H1 (cell line): Measurements from ENCODE around the gene MYO18A. TPM values are rescaled to one million over a fixed set of nuclear protein-coding genes. Genes with fewer than 3 reads are reported as not detected.

Source experiments
- CTCF ChIA-PET: fragments of 300-600 bp; sonication (Branson Sonifier 250); formaldehyde crosslinking; loops from one replicate; lab custom pipeline; 2021; ENCODE audit not compliant: partially characterized antibody; lab: Charles Lee
- POLR2A ChIA-PET: fragments of 300-600 bp; sonication (Branson Sonifier 250); formaldehyde crosslinking; loops from one replicate; lab custom pipeline; 2021; ENCODE audit warnings: inconsistent platforms; ENCODE audit not compliant: partially characterized antibody; lab: Charles Lee
- DNase-seq, 2 experiments: peaks; one replicate each; pipeline versions ENCODE4 v3.0.0 to v3.0.0-alpha.2; 2010 to 2022; ENCODE audit warnings: low spot score in 2 of 2, low read depth in 1 of 2, mixed read lengths in 1 of 2
- FAIRE-seq: peaks from 2 replicates; lab custom pipeline; 2011; peaks lifted over from hg19 to GRCh38; lab: Jason Lieb, UNC
- H2AFZ ChIP-seq: 2 replicates; pipeline ENCODE4 v1.8.1; 2012; ENCODE audit warnings: low read length, inconsistent platforms
- H2AK5ac ChIP-seq: 2 replicates; pipeline ENCODE4 v1.6.1; 2013; ENCODE audit warnings: low read depth, low read length
- H2BK120ac ChIP-seq: replicated peaks from 2 replicates; pipeline ENCODE3; 2013; ENCODE audit warnings: low read depth, low read length, inconsistent platforms
- H2BK12ac ChIP-seq: 2 replicates; pipeline ENCODE4 v1.6.1; 2013; ENCODE audit warnings: low read depth, low read length
- H2BK15ac ChIP-seq: 2 replicates; pipeline ENCODE4 v1.6.1; 2013; ENCODE audit warnings: low read length
- H2BK20ac ChIP-seq: 2 replicates; pipeline ENCODE4 v1.6.1; 2013; ENCODE audit warnings: low read length
- H2BK5ac ChIP-seq: 2 replicates; pipeline ENCODE4 v1.6.1; 2013; ENCODE audit warnings: low read depth, low read length
- H3K14ac ChIP-seq: 2 replicates; pipeline ENCODE4 v1.6.1; 2013; ENCODE audit warnings: inconsistent platforms; ENCODE audit not compliant: insufficient read length
- H3K18ac ChIP-seq: 2 replicates; pipeline ENCODE4 v1.6.1; 2013; ENCODE audit warnings: low read length; ENCODE audit errors: extremely low read depth
- H3K23ac ChIP-seq: 2 replicates; pipeline ENCODE4 v1.6.1; 2013; ENCODE audit warnings: inconsistent platforms; ENCODE audit not compliant: insufficient read length
- H3K23me2 ChIP-seq: 2 replicates; pipeline ENCODE4 v1.6.1; 2013; ENCODE audit warnings: low read depth, low read length
- H3K27ac ChIP-seq: 2 replicates; pipeline ENCODE4 v1.6.1; 2011; ENCODE audit warnings: low read depth, low read length, inconsistent platforms
- H3K27me3 ChIP-seq, 4 experiments: replicated peaks in 1 of 4; 1 replicate in 1 of 4; 2 replicates in 3 of 4; pipeline versions ENCODE4 v1.6.1 to v1.8.1; 2011 to 2013; ENCODE audit warnings: low read length in 3 of 4, mild to moderate bottlenecking in 3 of 4, inconsistent platforms in 2 of 4, mixed read lengths in 2 of 4, moderate library complexity in 1 of 4; ENCODE audit not compliant: control insufficient read depth in 3 of 4, insufficient read depth in 3 of 4; ENCODE audit errors: extremely low read depth in 1 of 4
- H3K36me3 ChIP-seq, 4 experiments: 2 replicates each; pipeline versions ENCODE4 v1.6.1 to v1.8.1; 2011 to 2013; ENCODE audit warnings: mild to moderate bottlenecking in 4 of 4, low read length in 3 of 4, moderate library complexity in 2 of 4, control low read depth in 1 of 4, inconsistent platforms in 1 of 4; ENCODE audit not compliant: insufficient read depth in 4 of 4, control insufficient read depth in 2 of 4
- H3K4ac ChIP-seq: replicated peaks from 2 replicates; pipeline ENCODE3; 2013; ENCODE audit warnings: low read length, low read depth, mixed read lengths, inconsistent platforms; ENCODE audit not compliant: insufficient read length
- H3K4me1 ChIP-seq, 4 experiments: replicated peaks in 1 of 4; 1 replicate in 1 of 4; 2 replicates in 3 of 4; pipeline versions ENCODE4 v1.6.1 to v1.8.1; 2011 to 2013; ENCODE audit warnings: low read length in 3 of 4, inconsistent platforms in 2 of 4, mixed read lengths in 1 of 4; ENCODE audit not compliant: insufficient read depth in 4 of 4, control insufficient read depth in 3 of 4
- H3K4me2 ChIP-seq, 2 experiments: 2 replicates each; pipeline versions ENCODE4 v1.6.1 to v1.8.1; 2011 to 2013; ENCODE audit warnings: low read depth in 2 of 2, low read length in 2 of 2, control low read depth in 1 of 2, inconsistent platforms in 1 of 2, mild to moderate bottlenecking in 1 of 2; ENCODE audit not compliant: insufficient read depth in 1 of 2
- H3K4me3 ChIP-seq, 4 experiments: fragments of 200-600, 300-600 bp in 1 of 4; sonication (generic), shearing (Covaris generic), sonication (Bioruptor Twin) in 1 of 4; 2 replicates each; pipeline versions ENCODE4 v1.5.1 to v1.8.1; 2011 to 2016; ENCODE audit warnings: low read length in 4 of 4, low read depth in 3 of 4, control low read depth in 2 of 4, inconsistent platforms in 2 of 4, mild to moderate bottlenecking in 2 of 4, mixed read lengths in 1 of 4, moderate library complexity in 1 of 4; ENCODE audit not compliant: insufficient read depth in 2 of 4; ENCODE audit errors: extremely low read depth in 1 of 4
- H3K56ac ChIP-seq: replicated peaks from 2 replicates; pipeline ENCODE3; 2013; ENCODE audit warnings: low read depth, mild to moderate bottlenecking, mixed read lengths, low read length, inconsistent platforms; ENCODE audit not compliant: insufficient read length
- H3K79me1 ChIP-seq: 2 replicates; pipeline ENCODE4 v1.6.1; 2013; ENCODE audit warnings: low read depth, low read length, control low read depth
- H3K79me2 ChIP-seq, 2 experiments: 2 replicates each; pipeline versions ENCODE4 v1.6.1 to v1.8.1; 2012 to 2013; ENCODE audit warnings: low read length in 2 of 2, mild to moderate bottlenecking in 2 of 2, inconsistent platforms in 1 of 2; ENCODE audit not compliant: insufficient read depth in 2 of 2, control insufficient read depth in 1 of 2
- H3K9ac ChIP-seq, 4 experiments: replicated peaks in 1 of 4; 1 replicate in 1 of 4; 2 replicates in 3 of 4; pipeline versions ENCODE4 v1.6.1 to v1.8.1; 2011 to 2013; ENCODE audit warnings: low read depth in 3 of 4, low read length in 3 of 4, control low read depth in 2 of 4, mild to moderate bottlenecking in 2 of 4, moderate library complexity in 2 of 4, inconsistent platforms in 1 of 4; ENCODE audit errors: extremely low read depth in 1 of 4
- H3K9me3 ChIP-seq, 2 experiments: 2 replicates each; pipeline versions ENCODE4 v1.6.1 to v1.8.1; 2012 to 2013; ENCODE audit warnings: mild to moderate bottlenecking in 2 of 2, moderate library complexity in 2 of 2, control low read depth in 1 of 2, inconsistent platforms in 1 of 2, low read depth in 1 of 2, low read length in 1 of 2, mixed read lengths in 1 of 2; ENCODE audit not compliant: insufficient read depth in 2 of 2
- H4K20me1 ChIP-seq, 2 experiments: replicated peaks in 1 of 2; 2 replicates each; pipeline versions ENCODE3 to v1.8.1; 2011 to 2013; ENCODE audit warnings: inconsistent platforms in 2 of 2, low read length in 2 of 2, mild to moderate bottlenecking in 1 of 2; ENCODE audit not compliant: insufficient read depth in 2 of 2, control insufficient read depth in 1 of 2
- H4K5ac ChIP-seq: 2 replicates; pipeline ENCODE4 v1.6.1; 2013; ENCODE audit warnings: low read length, low read depth, mixed read lengths, inconsistent platforms; ENCODE audit not compliant: insufficient read length
- H4K8ac ChIP-seq: 2 replicates; pipeline ENCODE4 v1.8.0; 2013; ENCODE audit warnings: mild to moderate bottlenecking, moderate library complexity, low read length, inconsistent platforms; ENCODE audit not compliant: insufficient read depth; ENCODE audit errors: extremely low read depth
- H4K91ac ChIP-seq: replicated peaks from 2 replicates; pipeline ENCODE3; 2013; ENCODE audit warnings: low read length, mixed read lengths, inconsistent platforms; ENCODE audit not compliant: insufficient read length
- CEBPB ChIP-seq: IDR thresholded peaks from 2 replicates; pipeline ENCODE4 v1.6.1; 2012; ENCODE audit warnings: low read depth, low read length
- GTF2F1 ChIP-seq: IDR thresholded peaks from 2 replicates; pipeline ENCODE4 v1.6.1; 2012; ENCODE audit warnings: low read depth, low read length, improper control_type of control experiment, borderline replicate concordance
- JUND ChIP-seq: IDR thresholded peaks from 2 replicates; pipeline ENCODE4 v1.6.1; 2011; ENCODE audit warnings: mild to moderate bottlenecking, improper control_type of control experiment, low read length
- KDM4A ChIP-seq: IDR thresholded peaks from one replicate; pipeline ENCODE4 v1.7.1; 2012; ENCODE audit warnings: low read depth, mild to moderate bottlenecking, moderate library complexity, low read length, inconsistent platforms; ENCODE audit not compliant: severe bottlenecking
- MAX ChIP-seq: IDR thresholded peaks from 2 replicates; pipeline ENCODE4 v1.6.1; 2012; ENCODE audit warnings: inconsistent platforms
- NANOG ChIP-seq: IDR thresholded peaks from 2 replicates; pipeline ENCODE4 v1.6.1; 2011; ENCODE audit warnings: low read length, low read depth, mild to moderate bottlenecking, inconsistent platforms; ENCODE audit not compliant: insufficient read depth, poor library complexity, severe bottlenecking
- SIRT6 ChIP-seq: IDR thresholded peaks from one replicate; pipeline ENCODE4 v1.7.1; 2012; ENCODE audit warnings: low read length, inconsistent platforms
- SP4 ChIP-seq: IDR thresholded peaks from 2 replicates; pipeline ENCODE4 v1.6.1; 2012; ENCODE audit warnings: low read length, inconsistent platforms
- TAF7 ChIP-seq: optimal IDR thresholded peaks from 2 replicates; pipeline ENCODE3; 2011; ENCODE audit warnings: low read depth, mild to moderate bottlenecking, inconsistent platforms, low read length, moderate library complexity, borderline replicate concordance
- ZNF274 ChIP-seq: IDR thresholded peaks from 2 replicates; pipeline ENCODE4 v1.7.0; 2012; ENCODE audit warnings: low read length, borderline replicate concordance; ENCODE audit errors: extremely low read depth
- WGBS, 2 experiments: shearing (Covaris generic) in 1 of 2; methylation state at CpG; one replicate each; pipeline versions ENCODE4 v1.1.6 to v1.1.7; 2013 to 2015; ENCODE audit warnings: low lambda C conversion rate in 2 of 2, mixed read lengths in 2 of 2, inconsistent platforms in 1 of 2, low coverage in 1 of 2, missing lambda C conversion rate in 1 of 2; ENCODE audit not compliant: insufficient replicate concordance in 2 of 2, insufficient coverage in 1 of 2, insufficient read length in 1 of 2; ENCODE audit errors: extremely low coverage in 1 of 2, missing lambda C conversion rate in 1 of 2; 5-methylcytosine and 5-hydroxymethylcytosine counted together
- polyA plus RNA-seq, 7 experiments: library from polyadenylated mRNA; depleted of rRNA in 3 of 7; stranded (reverse) in 5 of 7; unstranded in 2 of 7; fragments of >200 nt in 5 of 7; fragments of 200-250 nt in 2 of 7; gene quantifications; 1 replicate in 5 of 7; 2 replicates in 1 of 7; 4 replicates in 1 of 7; pipeline versions ENCODE4 v1.2.1 to v1.2.3, GENCODE V29; 2011 to 2013; ENCODE audit warnings: missing spikeins in 2 of 7, mixed read lengths in 2 of 7
- total RNA-seq: library from RNA; stranded (reverse); fragmentation: NEBNext Ultra II Directional; extraction: Animal tissue kit (Norgen Biotek cat#: 25700); gene quantifications from 2 replicates; pipeline ENCODE4 v1.2.1, GENCODE V29; 2021
- TF ChIP-seq, protein P1 (sequence below): IDR thresholded peaks from 2 replicates; pipeline ENCODE4 v1.6.1; 2011; ENCODE audit warnings: low read depth, mild to moderate bottlenecking, low read length; ENCODE audit not compliant: insufficient read depth

Gene MYO18A
- total and polyA plus RNA-seq, 2 of the 8 experiments (the other 6 are each of a cell fraction or from before 2014, with no cell fraction given): 7.6 to 43.8 TPM

DNA sequence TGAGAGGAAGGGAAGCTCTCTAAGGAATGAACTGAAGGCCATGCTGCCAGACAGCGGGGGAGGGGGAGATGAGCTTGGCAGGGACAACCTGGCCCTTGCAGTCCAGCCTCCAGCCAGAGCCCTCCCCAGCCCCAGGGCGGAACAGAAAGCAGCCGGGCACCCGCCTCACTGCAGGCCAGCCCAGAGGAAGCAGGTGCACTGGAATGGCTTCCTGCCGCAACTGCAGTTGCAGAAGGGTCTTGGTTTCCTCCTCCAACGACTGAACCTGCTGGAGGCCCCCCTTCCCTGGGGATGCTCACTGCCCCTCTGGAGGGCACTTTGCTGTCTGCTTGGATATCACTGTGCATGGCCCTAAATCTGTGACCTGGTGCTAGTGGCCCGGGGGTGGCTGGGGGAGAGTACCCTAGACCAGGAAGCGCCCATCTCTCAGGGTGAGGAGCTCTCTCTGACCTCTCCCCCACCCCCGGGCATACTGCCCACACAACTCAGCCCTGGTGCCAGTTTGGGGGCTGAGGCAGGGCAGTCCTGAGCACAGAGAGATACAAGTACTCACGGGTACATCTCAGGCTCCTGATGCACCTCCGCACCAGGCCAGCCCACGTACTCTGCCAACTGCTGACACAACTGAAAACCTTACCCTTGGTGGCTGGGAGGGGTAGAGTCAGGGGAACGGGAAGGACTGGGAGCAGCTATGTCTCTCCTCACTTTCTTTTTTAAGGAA lies 41.1 kb downstream of the MYO18A start:
- H4K5ac ChIP-seq: no peak overlapping the region
- H3K27ac ChIP-seq: no peak overlapping the region
- H2AK5ac ChIP-seq: no peak overlapping the region
- H3K79me2 ChIP-seq: no peaks in the 10 kb centered on the region
- ChIA-PET CTCF (interaction anchor here (0.6 to 34.4 kb wide), 9 partner anchors 9 to 159 kb away, joined by 3 to 731 read pairs (median 4); partner anchors contain the start of gene MYO18A), POLR2A (interaction anchor here (0.7 to 2.3 kb wide), 6 partner anchors 9 to 155 kb away, joined by 3 to 6 read pairs (median 4); partner anchors contain the start of gene NUFIP2)
- H2BK5ac ChIP-seq: peak overlapping the region; percentile 60; the same call in 1 of the 2 replicates
- no peaks in the 10 kb centered on the region for H3K36me3 ChIP-seq
- H2BK15ac ChIP-seq: peak overlapping the region; percentile 46; the same call in 1 of the 2 replicates
- no peak overlapping the region for H4K91ac ChIP-seq
- 89% methylated on average over 11 of the region's 13 CpGs; no CpG with 5 or more reads in 1 of the 2 experiments for WGBS, 2 experiments
- H2BK120ac ChIP-seq: no peak overlapping the region
- H3K23ac ChIP-seq: no peak overlapping the region
- H3K9me3 ChIP-seq: no peaks in the 10 kb centered on the region
- H3K4ac ChIP-seq: no peak overlapping the region
- peaks cover 8 to 30% (median 18%) of the 10 kb centered on the region in 4 experiments for H3K4me1 ChIP-seq
- no peak overlapping the region for H3K56ac ChIP-seq
- H4K8ac ChIP-seq: no peak overlapping the region; the same call in 1 of the 2 replicates
- FAIRE-seq: no peak
- no peak overlapping the region for H2BK20ac ChIP-seq
- no peaks in the 10 kb centered on the region for H3K27me3 ChIP-seq
- H3K14ac ChIP-seq: no peak overlapping the region
- H3K79me1 ChIP-seq: peaks cover 2% of the 10 kb centered on the region; the same call in 1 of the 2 replicates
- H2BK12ac ChIP-seq: peak overlapping the region; percentile 68; the same call in 1 of the 2 replicates
- H3K18ac ChIP-seq: no peak overlapping the region; the same call in none of the 2 replicates
- no peak overlapping the region for H3K9ac ChIP-seq
- no peak for DNase-seq
- H3K4me2 ChIP-seq: no peak overlapping the region
- H3K4me3 ChIP-seq: no peak overlapping the region
- peaks cover 0 to 12% of the 10 kb centered on the region in 2 experiments for H4K20me1 ChIP-seq
- H3K23me2 ChIP-seq: 0 out of 2 replicates have a peak, but pooled peaks cover 2% of the 10 kb centered on the region
- no peak overlapping the region for H2AFZ ChIP-seq
- TF ChIP-seq TAF7: no peak
- TF ChIP-seq, protein P1, sequence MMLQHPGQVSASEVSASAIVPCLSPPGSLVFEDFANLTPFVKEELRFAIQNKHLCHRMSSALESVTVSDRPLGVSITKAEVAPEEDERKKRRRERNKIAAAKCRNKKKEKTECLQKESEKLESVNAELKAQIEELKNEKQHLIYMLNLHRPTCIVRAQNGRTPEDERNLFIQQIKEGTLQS: no peak
- no peak for TF ChIP-seq SIRT6
- no peak for TF ChIP-seq CEBPB
- TF ChIP-seq JUND: no peak
- no peak for TF ChIP-seq NANOG
- TF ChIP-seq MAX: no peak; the same call in 1 of the 2 replicates
- TF ChIP-seq ZNF274: no peak
- no peak for TF ChIP-seq GTF2F1
- TF ChIP-seq KDM4A: no peak
- no peak for TF ChIP-seq SP4
